Measurements from ENCODE around the gene PCDHA13. TPM values are rescaled to one million over a fixed set of nuclear protein-coding genes. Genes with fewer than 3 reads are reported as not detected.

The PCDHA13 gene
- total and polyA plus RNA-seq, 10 donors = 0.20 to 0.79 (median 0.29) TPM; not detected in 3

DNA sequence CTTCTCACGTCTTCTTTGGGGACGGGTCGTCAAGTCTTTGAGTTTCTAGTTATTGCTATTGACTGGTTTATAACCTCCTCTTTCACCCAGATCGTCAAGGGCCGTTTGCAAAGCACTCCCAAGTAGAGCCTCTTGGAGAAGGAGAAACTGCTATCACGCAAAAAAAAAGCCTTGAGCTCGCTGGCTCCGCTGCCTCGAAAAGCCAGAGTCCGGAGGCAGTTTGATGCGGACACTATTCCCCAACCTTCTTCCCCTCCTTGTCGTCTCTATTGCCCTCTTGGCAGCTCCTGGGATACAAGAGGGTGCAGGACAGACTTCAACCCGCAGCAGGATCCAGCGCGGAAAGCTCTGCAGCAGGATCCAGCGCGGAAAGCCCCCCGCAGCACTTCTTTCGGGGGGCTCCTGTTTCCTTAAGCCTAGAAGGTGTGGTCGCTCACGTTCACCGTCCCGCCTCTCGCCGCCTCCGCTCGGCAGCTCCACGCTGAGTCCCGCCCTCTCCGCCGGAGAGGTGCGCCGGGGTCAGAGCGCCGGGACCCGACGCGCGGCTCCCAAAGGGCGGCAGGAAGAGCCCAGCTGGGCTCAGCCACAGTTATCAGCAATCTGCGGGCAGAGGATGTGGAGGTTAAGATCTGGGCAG is 44.0 kb downstream of the PCDHA13 start, which contains the start of gene PCDHAC1:
Gene PCDHAC1, plus strand, starts transcription at position 494 of the 637 bp plus-strand sequence. CDS start 594 bp downstream, outside the sequence.
- Histone ChIP-seq H3K27me3 (replicated peaks in 1 of 7) (peaks cover 0 to 85% (median 27%) of the 10 kb centered on the region in 7 donors), H3K36me3 (no peaks in the 10 kb centered on the region), H3K27ac (peak within 1 kb of the TSS in 5 of 8 donors; percentile 2 to 57 (median 27)), H3K4me1 (peaks cover 4 to 19% (median 11%) of the 10 kb centered on the region in 6 donors), H3K9me3 (peaks cover 0 to 28% (median 0%) of the 10 kb centered on the region in 8 donors), H3K4me3 (peak within 1 kb of the TSS; percentile 25 to 70 (median 38))
- intact Hi-C loops (cut with DNase I; ENCODE audit: low total_unique reads) = loop anchor here (2.0 kb wide), 1 partner anchor 111 kb away; no protein-coding TSS in a partner anchor
- TF ChIP-seq POLR2A (IDR thresholded peaks at IDR 0.05) = no peak
- TF ChIP-seq POLR2AphosphoS5 (IDR thresholded peaks at IDR 0.05) = no peak
- TF ChIP-seq, protein P1, sequence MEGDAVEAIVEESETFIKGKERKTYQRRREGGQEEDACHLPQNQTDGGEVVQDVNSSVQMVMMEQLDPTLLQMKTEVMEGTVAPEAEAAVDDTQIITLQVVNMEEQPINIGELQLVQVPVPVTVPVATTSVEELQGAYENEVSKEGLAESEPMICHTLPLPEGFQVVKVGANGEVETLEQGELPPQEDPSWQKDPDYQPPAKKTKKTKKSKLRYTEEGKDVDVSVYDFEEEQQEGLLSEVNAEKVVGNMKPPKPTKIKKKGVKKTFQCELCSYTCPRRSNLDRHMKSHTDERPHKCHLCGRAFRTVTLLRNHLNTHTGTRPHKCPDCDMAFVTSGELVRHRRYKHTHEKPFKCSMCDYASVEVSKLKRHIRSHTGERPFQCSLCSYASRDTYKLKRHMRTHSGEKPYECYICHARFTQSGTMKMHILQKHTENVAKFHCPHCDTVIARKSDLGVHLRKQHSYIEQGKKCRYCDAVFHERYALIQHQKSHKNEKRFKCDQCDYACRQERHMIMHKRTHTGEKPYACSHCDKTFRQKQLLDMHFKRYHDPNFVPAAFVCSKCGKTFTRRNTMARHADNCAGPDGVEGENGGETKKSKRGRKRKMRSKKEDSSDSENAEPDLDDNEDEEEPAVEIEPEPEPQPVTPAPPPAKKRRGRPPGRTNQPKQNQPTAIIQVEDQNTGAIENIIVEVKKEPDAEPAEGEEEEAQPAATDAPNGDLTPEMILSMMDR (IDR thresholded peaks at IDR 0.05 in 8 of 11, conservative IDR thresholded peaks at IDR 0.05 in 3 of 11) = no peak
- no peak for DNase-seq
- 4 to 15% (median 9%) methylated on average over 13 to 41 of the region's 41 CpGs for WGBS, 5 donors

DNA sequence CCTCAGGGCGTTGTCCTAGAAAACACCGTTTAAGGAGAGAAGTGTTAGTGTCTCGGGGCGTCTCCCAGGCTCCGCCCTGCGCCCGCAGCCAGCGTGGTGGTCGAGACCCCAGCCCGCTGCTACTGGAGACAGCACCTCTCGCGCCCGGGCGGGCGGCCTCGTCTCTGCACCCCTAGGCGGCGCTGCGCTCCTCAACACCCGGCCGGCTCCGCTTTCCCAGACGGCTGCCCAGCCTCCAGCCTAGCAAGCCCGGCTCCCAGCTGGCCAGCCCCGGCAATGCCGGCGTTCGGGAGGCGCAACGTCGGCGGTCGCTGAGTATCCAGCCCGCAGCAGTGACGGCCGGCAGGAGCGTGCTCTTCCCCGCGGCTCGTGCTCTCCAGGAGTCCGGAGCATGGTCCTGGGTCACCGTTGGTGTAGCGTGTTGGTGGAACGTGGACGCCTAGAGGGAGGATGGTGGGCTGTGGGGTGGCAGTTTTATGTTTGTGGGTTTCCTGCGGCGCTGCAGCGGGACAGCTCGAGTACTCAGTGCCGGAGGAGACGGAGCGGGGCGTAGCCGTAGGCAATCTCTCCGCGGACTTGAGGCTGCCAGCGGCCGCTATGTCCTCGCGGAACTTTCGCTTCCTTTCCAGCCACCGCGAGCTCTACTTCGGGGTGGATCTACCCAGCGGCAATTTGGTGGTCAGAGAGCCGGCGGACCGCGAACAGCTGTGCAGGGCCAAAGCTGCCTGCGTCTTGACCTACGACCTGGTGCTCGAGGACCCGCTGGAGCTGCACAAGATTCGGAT is 44.7 kb downstream of the PCDHA13 start:
- Histone ChIP-seq H3K4me3 (peak overlapping the region; percentile 25 to 70 (median 38)), H3K27me3 (replicated peaks in 1 of 7) (peaks cover 0 to 77% (median 27%) of the 10 kb centered on the region in 7 donors), H3K27ac (peak overlapping the region in 5 of 8 donors; percentile 2 to 57 (median 27)), H3K36me3 (no peaks in the 10 kb centered on the region), H3K4me1 (peaks cover 4 to 19% (median 11%) of the 10 kb centered on the region in 6 donors), H3K9me3 (peaks cover 0 to 28% (median 0%) of the 10 kb centered on the region in 8 donors)
- TF ChIP-seq, protein P1 (IDR thresholded peaks at IDR 0.05 in 8 of 11, conservative IDR thresholded peaks at IDR 0.05 in 3 of 11) = peak in 10 of 11 experiments; percentile 32 to 81 (median 65)
- no peak for TF ChIP-seq POLR2A (IDR thresholded peaks at IDR 0.05)
- peak in 2 of 3 donors; percentile 44 to 59 for TF ChIP-seq POLR2AphosphoS5 (IDR thresholded peaks at IDR 0.05)
- intact Hi-C loops (cut with DNase I; ENCODE audit: low total_unique reads) = loop anchor here (2.0 kb wide), 1 partner anchor 110 kb away; no protein-coding TSS in a partner anchor
- WGBS, 5 donors = 4 to 10% (median 5%) methylated on average over 28 to 74 of the region's 74 CpGs
- peak; percentile 83 for DNase-seq

DNA sequence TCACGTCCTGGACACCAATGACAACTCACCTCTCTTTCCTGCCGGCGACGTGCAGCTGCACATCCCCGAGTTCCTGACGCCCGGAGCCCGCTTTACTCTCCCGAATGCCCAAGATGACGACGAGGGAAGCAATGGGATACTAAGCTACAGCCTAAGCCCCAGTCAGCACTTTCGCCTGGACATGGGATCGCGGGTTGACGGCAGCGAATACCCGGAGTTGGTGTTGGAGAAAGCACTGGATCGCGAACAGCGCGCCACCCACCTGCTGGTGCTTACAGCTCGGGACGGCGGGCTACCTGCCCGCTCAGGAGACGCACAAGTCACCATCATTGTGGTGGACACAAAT is 45.3 kb downstream of the PCDHA13 start:
- H3K36me3 ChIP-seq = no peaks in the 10 kb centered on the region
- peaks cover 4 to 19% (median 11%) of the 10 kb centered on the region in 6 donors for H3K4me1 ChIP-seq
- intact Hi-C loops (cut with DNase I; ENCODE audit: low total_unique reads) = loop anchor here (2.0 kb wide), 1 partner anchor 110 kb away; no protein-coding TSS in a partner anchor
- peaks cover 0 to 76% (median 27%) of the 10 kb centered on the region in 7 donors for H3K27me3 ChIP-seq (replicated peaks in 1 of 7)
- DNase-seq = no peak
- H3K27ac ChIP-seq = peak overlapping the region in 3 of 8 donors; percentile 27 to 57 (median 55)
- TF ChIP-seq POLR2AphosphoS5 (IDR thresholded peaks at IDR 0.05) (no peak), POLR2A (IDR thresholded peaks at IDR 0.05) (no peak)
- TF ChIP-seq, protein P1 (IDR thresholded peaks at IDR 0.05 in 8 of 11, conservative IDR thresholded peaks at IDR 0.05 in 3 of 11) = no peak
- peak overlapping the region; percentile 25 to 70 (median 38) for H3K4me3 ChIP-seq
- 12 to 32% (median 15%) methylated on average over 17 to 26 of the region's 26 CpGs for WGBS, 5 donors
- peaks cover 0 to 28% (median 0%) of the 10 kb centered on the region in 8 donors for H3K9me3 ChIP-seq

Other genes with a start within 250 kb of the PCDHA13 start
- 100 to 1,000 TPM in 4 of 7 donors, 10 to 100 TPM in 3; 80.2 to 209 (median 101) TPM for gene CD14, start 248.9 kb upstream of the PCDHA13 start, total RNA-seq
- 10 to 100 TPM; 40.2 to 60.9 (median 48.9) TPM for gene CD14, start 248.9 kb upstream of the PCDHA13 start, polyA plus RNA-seq
- gene TMCO6, start 242.7 kb upstream of the PCDHA13 start, total RNA-seq = 10 to 100 TPM; 18.3 to 55.2 (median 24.5) TPM
- gene TMCO6, start 242.7 kb upstream of the PCDHA13 start, polyA plus RNA-seq = 10 to 100 TPM; 12.0 to 21.0 (median 18.2) TPM
- 10 to 100 TPM; 35.1 to 61.4 (median 46.9) TPM for gene NDUFA2, start 234.5 kb upstream of the PCDHA13 start, total RNA-seq
- 100 to 1,000 TPM; 211 to 237 (median 216) TPM for gene NDUFA2, start 234.5 kb upstream of the PCDHA13 start, polyA plus RNA-seq
- gene IK, start 234.3 kb upstream of the PCDHA13 start, total RNA-seq = 100 to 1,000 TPM in 2 of 7 donors, 10 to 100 TPM in 5; 77.2 to 139 (median 90.4) TPM
- 10 to 100 TPM; 61.1 to 68.0 (median 64.4) TPM for gene IK, start 234.3 kb upstream of the PCDHA13 start, polyA plus RNA-seq
- gene WDR55, start 217.2 kb upstream of the PCDHA13 start, total RNA-seq = 10 to 100 TPM; 23.0 to 30.8 (median 25.7) TPM
- 10 to 100 TPM; 14.2 to 25.6 (median 21.6) TPM for gene WDR55, start 217.2 kb upstream of the PCDHA13 start, polyA plus RNA-seq
- gene DND1, start 208.5 kb upstream of the PCDHA13 start, total RNA-seq = 1 to 10 TPM; 1.2 to 2.8 (median 1.8) TPM
- 1 to 10 TPM; 2.2 to 4.7 (median 3.8) TPM for gene DND1, start 208.5 kb upstream of the PCDHA13 start, polyA plus RNA-seq
- 10 to 100 TPM; 41.9 to 53.9 (median 47.6) TPM for gene HARS1, start 190.8 kb upstream of the PCDHA13 start, total RNA-seq
- gene HARS1, start 190.8 kb upstream of the PCDHA13 start, polyA plus RNA-seq = 10 to 100 TPM; 38.4 to 46.3 (median 45.5) TPM
- 10 to 100 TPM; 30.2 to 40.8 (median 37.2) TPM for gene HARS2, start 190.7 kb upstream of the PCDHA13 start, total RNA-seq
- 10 to 100 TPM; 16.5 to 26.1 (median 24.1) TPM for gene HARS2, start 190.7 kb upstream of the PCDHA13 start, polyA plus RNA-seq
- gene ZMAT2, start 181.7 kb upstream of the PCDHA13 start, total RNA-seq = 10 to 100 TPM; 34.4 to 52.3 (median 43.1) TPM
- gene ZMAT2, start 181.7 kb upstream of the PCDHA13 start, polyA plus RNA-seq = 10 to 100 TPM; 44.1 to 80.3 (median 57.8) TPM
- gene PCDHA1, start 96.0 kb upstream of the PCDHA13 start, total RNA-seq = not detected
- under 1 TPM in 1 of 3 donors, not detected in 2; 0.05 TPM for gene PCDHA1, start 96.0 kb upstream of the PCDHA13 start, polyA plus RNA-seq
- under 1 TPM in 1 of 7 donors, not detected in 6; 0.09 TPM for gene PCDHA2, start 87.3 kb upstream of the PCDHA13 start, total RNA-seq
- under 1 TPM in 1 of 3 donors, not detected in 2; 0.03 TPM for gene PCDHA2, start 87.3 kb upstream of the PCDHA13 start, polyA plus RNA-seq
- 1 to 10 TPM in 1 of 7 donors, under 1 TPM in 5, not detected in 1; 0.07 to 2.3 (median 0.61) TPM for gene PCDHA3, start 81.1 kb upstream of the PCDHA13 start, total RNA-seq
- gene PCDHA3, start 81.1 kb upstream of the PCDHA13 start, polyA plus RNA-seq = under 1 TPM in 2 of 3 donors, not detected in 1; 0.03 to 0.08 TPM
- gene PCDHA4, start 75.1 kb upstream of the PCDHA13 start, total RNA-seq = 1 to 10 TPM in 1 of 7 donors, under 1 TPM in 6; 0.13 to 1.2 (median 0.51) TPM
- under 1 TPM in 1 of 3 donors, not detected in 2; 0.23 TPM for gene PCDHA4, start 75.1 kb upstream of the PCDHA13 start, polyA plus RNA-seq
- under 1 TPM in 6 of 7 donors, not detected in 1; 0.09 to 0.46 (median 0.13) TPM for gene PCDHA5, start 60.5 kb upstream of the PCDHA13 start, total RNA-seq
- gene PCDHA5, start 60.5 kb upstream of the PCDHA13 start, polyA plus RNA-seq = under 1 TPM in 1 of 3 donors, not detected in 2; 0.03 TPM
- under 1 TPM in 5 of 7 donors, not detected in 2; 0.14 to 0.85 (median 0.34) TPM for gene PCDHA6, start 54.2 kb upstream of the PCDHA13 start, total RNA-seq
- gene PCDHA6, start 54.2 kb upstream of the PCDHA13 start, polyA plus RNA-seq = under 1 TPM; 0.02 to 0.06 (median 0.04) TPM
- under 1 TPM in 5 of 7 donors, not detected in 2; 0.14 to 0.72 (median 0.43) TPM for gene PCDHA7, start 47.9 kb upstream of the PCDHA13 start, total RNA-seq
- under 1 TPM; 0.03 to 0.41 (median 0.11) TPM for gene PCDHA7, start 47.9 kb upstream of the PCDHA13 start, polyA plus RNA-seq
- under 1 TPM in 5 of 7 donors, not detected in 2; 0.11 to 0.52 (median 0.25) TPM for gene PCDHA8, start 40.9 kb upstream of the PCDHA13 start, total RNA-seq
- not detected for gene PCDHA8, start 40.9 kb upstream of the PCDHA13 start, polyA plus RNA-seq
- under 1 TPM in 5 of 7 donors, not detected in 2; 0.13 to 0.98 (median 0.17) TPM for gene PCDHA9, start 33.7 kb upstream of the PCDHA13 start, total RNA-seq
- gene PCDHA9, start 33.7 kb upstream of the PCDHA13 start, polyA plus RNA-seq = not detected
- gene PCDHA10, start 26.2 kb upstream of the PCDHA13 start, total RNA-seq = 1 to 10 TPM in 3 of 7 donors, under 1 TPM in 4; 0.34 to 1.4 (median 0.60) TPM
- gene PCDHA10, start 26.2 kb upstream of the PCDHA13 start, polyA plus RNA-seq = under 1 TPM in 2 of 3 donors, not detected in 1; 0.02 to 0.03 TPM
- gene PCDHA11, start 13.2 kb upstream of the PCDHA13 start, total RNA-seq = under 1 TPM in 6 of 7 donors, not detected in 1; 0.11 to 0.79 (median 0.31) TPM
- gene PCDHA11, start 13.2 kb upstream of the PCDHA13 start, polyA plus RNA-seq = not detected
- under 1 TPM in 4 of 7 donors, not detected in 3; 0.17 to 0.79 (median 0.32) TPM for gene PCDHA12, start 6.8 kb upstream of the PCDHA13 start, total RNA-seq
- gene PCDHA12, start 6.8 kb upstream of the PCDHA13 start, polyA plus RNA-seq = under 1 TPM in 1 of 3 donors, not detected in 2; 0.06 TPM
- gene PCDHAC1, start 44.2 kb downstream of the PCDHA13 start, total RNA-seq = 1 to 10 TPM in 2 of 7 donors, under 1 TPM in 5; 0.13 to 1.2 (median 0.41) TPM
- gene PCDHAC1, start 44.2 kb downstream of the PCDHA13 start, polyA plus RNA-seq = under 1 TPM; 0.17 to 0.35 (median 0.23) TPM
- 1 to 10 TPM; 1.5 to 7.9 (median 3.9) TPM for gene PCDHAC2, start 84.4 kb downstream of the PCDHA13 start, total RNA-seq
- gene PCDHAC2, start 84.4 kb downstream of the PCDHA13 start, polyA plus RNA-seq = under 1 TPM; 0.15 to 0.26 (median 0.17) TPM
- gene PCDHB1, start 169.2 kb downstream of the PCDHA13 start, total RNA-seq = not detected
- not detected for gene PCDHB1, start 169.2 kb downstream of the PCDHA13 start, polyA plus RNA-seq
- 1 to 10 TPM in 6 of 7 donors, under 1 TPM in 1; 0.98 to 2.0 (median 1.5) TPM for gene PCDHB2, start 212.5 kb downstream of the PCDHA13 start, total RNA-seq
- gene PCDHB2, start 212.5 kb downstream of the PCDHA13 start, polyA plus RNA-seq = under 1 TPM; 0.12 to 0.29 (median 0.13) TPM
- gene PCDHB3, start 218.3 kb downstream of the PCDHA13 start, total RNA-seq = 1 to 10 TPM in 4 of 7 donors, under 1 TPM in 3; 0.34 to 3.1 (median 1.1) TPM
- under 1 TPM in 2 of 3 donors, not detected in 1; 0.08 to 0.26 TPM for gene PCDHB3, start 218.3 kb downstream of the PCDHA13 start, polyA plus RNA-seq
- 1 to 10 TPM in 5 of 7 donors, under 1 TPM in 2; 0.77 to 2.6 (median 1.6) TPM for gene PCDHB4, start 239.7 kb downstream of the PCDHA13 start, total RNA-seq
- gene PCDHB4, start 239.7 kb downstream of the PCDHA13 start, polyA plus RNA-seq = under 1 TPM; 0.09 to 0.32 (median 0.24) TPM